SK-N-SH treated with all-trans-retinoic acid at 6 μM for 48 hours (cell line): ENCODE data around the gene HSF2.

Source experiments
- ATAC-seq: fragments of 200-7000 bp; cut with Tn5 transposase; 3 replicates; pipeline ENCODE4 v1.9.1; 2020; ENCODE audit warnings: mild to moderate bottlenecking, moderate library complexity
- ARNTL ChIP-seq: fragments of 450-650 bp; formaldehyde crosslinking; IDR thresholded peaks from 2 replicates; pipeline ENCODE4 v1.5.0; 2020; ENCODE audit warnings: low read depth, mild to moderate bottlenecking, moderate library complexity, borderline replicate concordance
- BACH2 ChIP-seq: fragments of 250-450 bp; sonication (Bioruptor Pico); IDR thresholded peaks from 2 replicates; pipeline ENCODE4 v1.9.0; 2021; ENCODE audit warnings: mild to moderate bottlenecking, borderline replicate concordance
- CSDC2 ChIP-seq: fragments of 250-450 bp; sonication (Bioruptor Pico); IDR thresholded peaks from 2 replicates; pipeline ENCODE4 v1.5.0; 2020; ENCODE audit warnings: mild to moderate bottlenecking, moderate library complexity
- ISL1 ChIP-seq: fragments of 250-450 bp; sonication (Bioruptor Pico); IDR thresholded peaks from 2 replicates; pipeline ENCODE4 v2.1.2; 2022; ENCODE audit warnings: mild to moderate bottlenecking, moderate library complexity
- OSR1 ChIP-seq: fragments of 250-450 bp; sonication (Bioruptor Pico); IDR thresholded peaks from 2 replicates; pipeline ENCODE4 v1.8.0; 2022; ENCODE audit warnings: moderate library complexity, mild to moderate bottlenecking, inconsistent platforms
- PPARA ChIP-seq: fragments of 250-450 bp; sonication (Bioruptor Pico); IDR thresholded peaks from 2 replicates; pipeline ENCODE4 v1.5.0; 2020; ENCODE audit warnings: mild to moderate bottlenecking, borderline replicate concordance
- RARB ChIP-seq: fragments of 250-450 bp; sonication (Bioruptor Pico); IDR thresholded peaks from 2 replicates; pipeline ENCODE4 v1.8.0; 2021; ENCODE audit warnings: mild to moderate bottlenecking, moderate library complexity
- SNAI2 ChIP-seq: fragments of 250-450 bp; sonication (Bioruptor Pico); IDR thresholded peaks from 2 replicates; pipeline ENCODE4 v1.5.0; 2020; ENCODE audit warnings: mild to moderate bottlenecking, moderate library complexity
- TCF4 ChIP-seq: fragments of 250-450 bp; sonication (Bioruptor Pico); IDR thresholded peaks from 2 replicates; pipeline ENCODE4 v1.8.0; 2021; ENCODE audit warnings: mild to moderate bottlenecking, moderate library complexity, borderline replicate concordance
- TOX ChIP-seq: fragments of 250-450 bp; sonication (Bioruptor Pico); IDR thresholded peaks from 2 replicates; pipeline ENCODE4 v1.8.0; 2021; ENCODE audit warnings: mild to moderate bottlenecking, moderate library complexity, borderline replicate concordance
- ZFP30 ChIP-seq: fragments of 450-650 bp; formaldehyde crosslinking; IDR thresholded peaks from 2 replicates; pipeline ENCODE4 v1.5.0; 2022; ENCODE audit warnings: mild to moderate bottlenecking, moderate library complexity
- ZNF565 ChIP-seq: fragments of 450-650 bp; formaldehyde crosslinking; conservative IDR thresholded peaks from 2 replicates; pipeline ENCODE4 v1.5.0; 2020; ENCODE audit warnings: low read depth, mild to moderate bottlenecking, moderate library complexity
- ZNF70 ChIP-seq: fragments of 450-650 bp; formaldehyde crosslinking; IDR thresholded peaks from 2 replicates; pipeline ENCODE4 v1.5.0; 2020; ENCODE audit warnings: mild to moderate bottlenecking, moderate library complexity
- ZNF8 ChIP-seq: fragments of 450-650 bp; formaldehyde crosslinking; IDR thresholded peaks from 2 replicates; pipeline ENCODE4 v1.5.0; 2020; ENCODE audit warnings: mild to moderate bottlenecking, moderate library complexity
- TF ChIP-seq, protein P1 (sequence below): fragments of 250-450 bp; sonication (Bioruptor Pico); IDR thresholded peaks from 2 replicates; pipeline ENCODE4 v1.8.0; 2020; ENCODE audit warnings: mild to moderate bottlenecking, moderate library complexity, borderline replicate concordance
- TF ChIP-seq, protein P2 (sequence below): fragments of 250-450 bp; sonication (Bioruptor Pico); IDR thresholded peaks from 2 replicates; pipeline ENCODE4 v1.5.0; 2020; ENCODE audit warnings: mild to moderate bottlenecking, moderate library complexity
- TF ChIP-seq, protein P3 (sequence below): fragments of 250-450 bp; sonication (Bioruptor Pico); IDR thresholded peaks from 2 replicates; pipeline ENCODE4 v1.5.1; 2020; ENCODE audit warnings: low read depth, mild to moderate bottlenecking, moderate library complexity
- TF ChIP-seq, protein P4 (sequence below): fragments of 250-450 bp; sonication (Bioruptor Pico); IDR thresholded peaks from 2 replicates; pipeline ENCODE4 v1.8.0; 2021; ENCODE audit warnings: low read depth, mild to moderate bottlenecking, moderate library complexity, borderline replicate concordance
- TF ChIP-seq, protein P5 (sequence below): fragments of 250-450 bp; sonication (Bioruptor Pico); IDR thresholded peaks from 2 replicates; pipeline ENCODE4 v1.5.1; 2021; ENCODE audit warnings: mild to moderate bottlenecking, moderate library complexity

HSF2 gene

DNA sequence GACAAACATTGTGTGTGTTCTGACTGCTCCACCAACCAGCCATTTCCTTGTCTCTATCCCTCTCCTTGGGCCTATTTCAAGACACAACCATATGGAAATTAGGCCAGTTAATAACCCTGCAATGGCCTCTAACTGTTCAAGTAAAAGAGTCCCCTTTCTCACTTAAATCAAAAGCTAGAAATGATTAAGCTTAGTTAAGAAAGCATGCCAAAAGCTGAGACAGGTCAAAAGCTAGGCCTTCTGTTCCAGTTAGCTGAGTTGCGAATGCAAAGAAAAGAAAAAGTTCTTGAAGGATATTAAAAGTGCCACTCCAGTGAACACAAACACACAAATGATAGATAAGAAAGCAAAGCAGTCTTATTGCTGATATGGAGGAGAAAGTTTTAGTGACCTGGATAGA is 49.6 kb downstream of the HSF2 start:
- no peak for TF ChIP-seq PPARA
- TF ChIP-seq, protein P1, sequence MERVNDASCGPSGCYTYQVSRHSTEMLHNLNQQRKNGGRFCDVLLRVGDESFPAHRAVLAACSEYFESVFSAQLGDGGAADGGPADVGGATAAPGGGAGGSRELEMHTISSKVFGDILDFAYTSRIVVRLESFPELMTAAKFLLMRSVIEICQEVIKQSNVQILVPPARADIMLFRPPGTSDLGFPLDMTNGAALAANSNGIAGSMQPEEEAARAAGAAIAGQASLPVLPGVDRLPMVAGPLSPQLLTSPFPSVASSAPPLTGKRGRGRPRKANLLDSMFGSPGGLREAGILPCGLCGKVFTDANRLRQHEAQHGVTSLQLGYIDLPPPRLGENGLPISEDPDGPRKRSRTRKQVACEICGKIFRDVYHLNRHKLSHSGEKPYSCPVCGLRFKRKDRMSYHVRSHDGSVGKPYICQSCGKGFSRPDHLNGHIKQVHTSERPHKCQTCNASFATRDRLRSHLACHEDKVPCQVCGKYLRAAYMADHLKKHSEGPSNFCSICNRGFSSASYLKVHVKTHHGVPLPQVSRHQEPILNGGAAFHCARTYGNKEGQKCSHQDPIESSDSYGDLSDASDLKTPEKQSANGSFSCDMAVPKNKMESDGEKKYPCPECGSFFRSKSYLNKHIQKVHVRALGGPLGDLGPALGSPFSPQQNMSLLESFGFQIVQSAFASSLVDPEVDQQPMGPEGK (CRISPR knock-in tag), result no peak
- TF ChIP-seq ZNF8 (CRISPR knock-in tag), result no peak
- TF ChIP-seq, protein P2, sequence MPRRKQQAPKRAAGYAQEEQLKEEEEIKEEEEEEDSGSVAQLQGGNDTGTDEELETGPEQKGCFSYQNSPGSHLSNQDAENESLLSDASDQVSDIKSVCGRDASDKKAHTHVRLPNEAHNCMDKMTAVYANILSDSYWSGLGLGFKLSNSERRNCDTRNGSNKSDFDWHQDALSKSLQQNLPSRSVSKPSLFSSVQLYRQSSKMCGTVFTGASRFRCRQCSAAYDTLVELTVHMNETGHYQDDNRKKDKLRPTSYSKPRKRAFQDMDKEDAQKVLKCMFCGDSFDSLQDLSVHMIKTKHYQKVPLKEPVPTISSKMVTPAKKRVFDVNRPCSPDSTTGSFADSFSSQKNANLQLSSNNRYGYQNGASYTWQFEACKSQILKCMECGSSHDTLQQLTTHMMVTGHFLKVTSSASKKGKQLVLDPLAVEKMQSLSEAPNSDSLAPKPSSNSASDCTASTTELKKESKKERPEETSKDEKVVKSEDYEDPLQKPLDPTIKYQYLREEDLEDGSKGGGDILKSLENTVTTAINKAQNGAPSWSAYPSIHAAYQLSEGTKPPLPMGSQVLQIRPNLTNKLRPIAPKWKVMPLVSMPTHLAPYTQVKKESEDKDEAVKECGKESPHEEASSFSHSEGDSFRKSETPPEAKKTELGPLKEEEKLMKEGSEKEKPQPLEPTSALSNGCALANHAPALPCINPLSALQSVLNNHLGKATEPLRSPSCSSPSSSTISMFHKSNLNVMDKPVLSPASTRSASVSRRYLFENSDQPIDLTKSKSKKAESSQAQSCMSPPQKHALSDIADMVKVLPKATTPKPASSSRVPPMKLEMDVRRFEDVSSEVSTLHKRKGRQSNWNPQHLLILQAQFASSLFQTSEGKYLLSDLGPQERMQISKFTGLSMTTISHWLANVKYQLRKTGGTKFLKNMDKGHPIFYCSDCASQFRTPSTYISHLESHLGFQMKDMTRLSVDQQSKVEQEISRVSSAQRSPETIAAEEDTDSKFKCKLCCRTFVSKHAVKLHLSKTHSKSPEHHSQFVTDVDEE (CRISPR knock-in tag), result no peak
- TF ChIP-seq, protein P3, sequence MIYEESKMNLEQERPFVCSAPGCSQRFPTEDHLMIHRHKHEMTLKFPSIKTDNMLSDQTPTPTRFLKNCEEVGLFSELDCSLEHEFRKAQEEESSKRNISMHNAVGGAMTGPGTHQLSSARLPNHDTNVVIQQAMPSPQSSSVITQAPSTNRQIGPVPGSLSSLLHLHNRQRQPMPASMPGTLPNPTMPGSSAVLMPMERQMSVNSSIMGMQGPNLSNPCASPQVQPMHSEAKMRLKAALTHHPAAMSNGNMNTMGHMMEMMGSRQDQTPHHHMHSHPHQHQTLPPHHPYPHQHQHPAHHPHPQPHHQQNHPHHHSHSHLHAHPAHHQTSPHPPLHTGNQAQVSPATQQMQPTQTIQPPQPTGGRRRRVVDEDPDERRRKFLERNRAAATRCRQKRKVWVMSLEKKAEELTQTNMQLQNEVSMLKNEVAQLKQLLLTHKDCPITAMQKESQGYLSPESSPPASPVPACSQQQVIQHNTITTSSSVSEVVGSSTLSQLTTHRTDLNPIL (CRISPR knock-in tag), result no peak
- TF ChIP-seq SNAI2 (CRISPR knock-in tag), result no peak
- TF ChIP-seq ZNF70 (CRISPR knock-in tag), result no peak
- no peak for TF ChIP-seq TCF4 (CRISPR knock-in tag)
- TF ChIP-seq CSDC2 (CRISPR knock-in tag), result no peak
- TF ChIP-seq, protein P4, sequence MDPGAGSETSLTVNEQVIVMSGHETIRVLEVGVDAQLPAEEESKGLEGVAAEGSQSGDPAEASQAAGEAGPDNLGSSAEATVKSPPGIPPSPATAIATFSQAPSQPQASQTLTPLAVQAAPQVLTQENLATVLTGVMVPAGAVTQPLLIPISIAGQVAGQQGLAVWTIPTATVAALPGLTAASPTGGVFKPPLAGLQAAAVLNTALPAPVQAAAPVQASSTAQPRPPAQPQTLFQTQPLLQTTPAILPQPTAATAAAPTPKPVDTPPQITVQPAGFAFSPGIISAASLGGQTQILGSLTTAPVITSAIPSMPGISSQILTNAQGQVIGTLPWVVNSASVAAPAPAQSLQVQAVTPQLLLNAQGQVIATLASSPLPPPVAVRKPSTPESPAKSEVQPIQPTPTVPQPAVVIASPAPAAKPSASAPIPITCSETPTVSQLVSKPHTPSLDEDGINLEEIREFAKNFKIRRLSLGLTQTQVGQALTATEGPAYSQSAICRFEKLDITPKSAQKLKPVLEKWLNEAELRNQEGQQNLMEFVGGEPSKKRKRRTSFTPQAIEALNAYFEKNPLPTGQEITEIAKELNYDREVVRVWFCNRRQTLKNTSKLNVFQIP, result no peak
- TF ChIP-seq BACH2 (CRISPR knock-in tag), result no peak
- no peak for TF ChIP-seq ZFP30 (CRISPR knock-in tag)
- TF ChIP-seq ISL1 (CRISPR knock-in tag), result no peak
- no peak for TF ChIP-seq OSR1 (CRISPR knock-in tag)
- TF ChIP-seq TOX (CRISPR knock-in tag), result no peak
- TF ChIP-seq RARB (CRISPR knock-in tag), result no peak
- TF ChIP-seq, protein P5, sequence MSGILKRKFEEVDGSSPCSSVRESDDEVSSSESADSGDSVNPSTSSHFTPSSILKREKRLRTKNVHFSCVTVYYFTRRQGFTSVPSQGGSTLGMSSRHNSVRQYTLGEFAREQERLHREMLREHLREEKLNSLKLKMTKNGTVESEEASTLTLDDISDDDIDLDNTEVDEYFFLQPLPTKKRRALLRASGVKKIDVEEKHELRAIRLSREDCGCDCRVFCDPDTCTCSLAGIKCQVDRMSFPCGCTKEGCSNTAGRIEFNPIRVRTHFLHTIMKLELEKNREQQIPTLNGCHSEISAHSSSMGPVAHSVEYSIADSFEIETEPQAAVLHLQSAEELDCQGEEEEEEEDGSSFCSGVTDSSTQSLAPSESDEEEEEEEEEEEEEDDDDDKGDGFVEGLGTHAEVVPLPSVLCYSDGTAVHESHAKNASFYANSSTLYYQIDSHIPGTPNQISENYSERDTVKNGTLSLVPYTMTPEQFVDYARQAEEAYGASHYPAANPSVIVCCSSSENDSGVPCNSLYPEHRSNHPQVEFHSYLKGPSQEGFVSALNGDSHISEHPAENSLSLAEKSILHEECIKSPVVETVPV (CRISPR knock-in tag), result no peak
- ATAC-seq, result no peak

DNA sequence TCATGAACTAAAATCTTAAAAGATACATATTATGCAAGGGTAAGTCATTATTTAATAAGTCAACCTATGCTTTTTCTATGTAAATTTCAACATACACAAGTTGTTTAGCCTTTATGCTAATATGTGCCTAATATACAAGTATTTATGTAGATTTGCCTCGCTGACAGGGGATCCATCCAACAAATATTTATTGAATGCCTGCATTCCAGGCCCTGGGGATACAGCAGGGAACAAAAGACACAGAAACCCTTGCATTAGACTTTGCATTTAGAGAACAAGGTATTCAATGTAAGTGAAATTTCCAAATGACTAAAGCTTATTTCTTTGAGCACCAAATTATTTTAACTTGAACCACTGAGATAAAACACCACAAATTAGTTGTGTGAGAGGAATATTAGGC is 53.1 kb downstream of the HSF2 start:
- TF ChIP-seq BACH2 (CRISPR knock-in tag) (no peak), PPARA (no peak), ZNF565 (CRISPR knock-in tag) (no peak), ZFP30 (CRISPR knock-in tag) (no peak), SNAI2 (CRISPR knock-in tag) (no peak), ARNTL (CRISPR knock-in tag) (no peak)
- TF ChIP-seq, protein P5 (CRISPR knock-in tag), result no peak
- TF ChIP-seq, protein P4, result no peak
- TF ChIP-seq, protein P1 (CRISPR knock-in tag), result no peak
- TF ChIP-seq, protein P3 (CRISPR knock-in tag), result no peak
- TF ChIP-seq, all 23 proteins: peak for 0
- no peak for ATAC-seq
